Stimulated activated CD8-positive, alpha-beta memory T cell treated with anti-CD3 and anti-CD28 coated beads, Interleukin-15, amount 100 ng/mL, for 48 hours (primary cell): ENCODE measurements around the gene BSND.
A peak's percentile ranks its signal among the peaks of the same experiment; 100 is the strongest.
"Not testable (repeated sequence)": the region's sequence is repeated elsewhere in the genome, so short reads cannot be mapped to it uniquely, and the experiment has no call there.

ENCODE experiments used
- DNase-seq, 2 donors: peaks; one replicate each; pipeline ENCODE4 v3.0.0-alpha.2; 2020; ENCODE audit warnings: low read depth in 2 of 2

Gene BSND

DNA sequence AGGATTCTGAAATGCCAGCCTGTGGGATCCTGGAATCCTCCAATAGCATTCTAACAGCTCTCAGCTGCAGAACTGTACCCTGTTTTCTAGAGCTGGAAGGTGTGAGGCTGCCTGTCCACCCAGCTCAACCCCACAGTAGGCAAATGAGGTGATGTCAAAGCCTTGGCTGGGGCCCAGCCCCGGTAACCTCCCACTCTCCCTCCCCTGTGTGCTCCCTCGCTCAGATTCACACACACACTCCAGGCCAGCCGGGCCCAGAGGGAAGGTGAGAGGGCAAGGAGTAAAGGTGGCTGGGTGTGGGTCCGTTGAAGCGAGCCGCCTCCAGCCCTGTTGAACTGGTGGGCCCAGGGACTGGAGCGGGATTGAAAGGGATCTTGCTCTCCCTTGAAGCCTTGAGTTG is at the start of gene BSND:
TSS of gene BSND (plus strand) at position 257 of the 400 bp plus-strand sequence. CDS start 254 bp downstream, outside the sequence.
- no peak for DNase-seq

DNA sequence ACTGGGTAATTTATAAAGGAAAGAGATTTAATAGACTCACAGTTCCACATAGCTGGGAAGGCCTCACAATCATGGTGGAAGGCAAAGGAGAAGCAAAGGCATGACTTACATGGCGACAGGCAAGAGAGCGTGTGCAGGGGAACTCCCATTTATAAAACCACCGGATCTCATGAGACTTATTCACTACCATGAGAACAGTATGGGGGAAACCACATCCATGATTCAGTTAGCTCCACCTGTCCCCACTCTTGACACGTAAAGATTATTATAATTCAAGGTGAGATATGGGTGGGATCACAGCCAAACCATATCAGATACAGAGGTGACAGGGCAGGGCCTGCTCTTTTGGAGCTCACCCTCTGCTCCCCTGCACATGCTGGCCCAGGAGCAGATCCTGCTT is 49.7 kb upstream of the BSND start:
- no peak for DNase-seq

DNA sequence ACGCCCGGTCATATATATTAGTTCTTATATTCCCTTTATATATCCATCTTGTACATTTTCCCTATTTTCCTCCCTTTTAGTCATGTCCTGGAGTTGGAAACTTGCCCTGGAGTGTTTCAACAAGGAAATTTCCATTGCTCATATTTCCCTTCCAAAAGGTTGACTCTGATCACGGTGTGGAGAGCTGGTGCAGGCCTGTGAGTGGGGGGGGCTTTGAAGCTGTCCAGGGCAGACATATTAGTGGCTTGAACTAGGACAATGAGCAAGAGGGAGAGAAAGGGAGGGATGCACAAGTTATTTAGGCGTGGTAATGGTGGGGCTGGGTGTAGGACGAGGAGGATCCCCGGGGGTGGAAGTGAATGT is 48.7 kb upstream of the BSND start:
- DNase-seq = no peak

DNA sequence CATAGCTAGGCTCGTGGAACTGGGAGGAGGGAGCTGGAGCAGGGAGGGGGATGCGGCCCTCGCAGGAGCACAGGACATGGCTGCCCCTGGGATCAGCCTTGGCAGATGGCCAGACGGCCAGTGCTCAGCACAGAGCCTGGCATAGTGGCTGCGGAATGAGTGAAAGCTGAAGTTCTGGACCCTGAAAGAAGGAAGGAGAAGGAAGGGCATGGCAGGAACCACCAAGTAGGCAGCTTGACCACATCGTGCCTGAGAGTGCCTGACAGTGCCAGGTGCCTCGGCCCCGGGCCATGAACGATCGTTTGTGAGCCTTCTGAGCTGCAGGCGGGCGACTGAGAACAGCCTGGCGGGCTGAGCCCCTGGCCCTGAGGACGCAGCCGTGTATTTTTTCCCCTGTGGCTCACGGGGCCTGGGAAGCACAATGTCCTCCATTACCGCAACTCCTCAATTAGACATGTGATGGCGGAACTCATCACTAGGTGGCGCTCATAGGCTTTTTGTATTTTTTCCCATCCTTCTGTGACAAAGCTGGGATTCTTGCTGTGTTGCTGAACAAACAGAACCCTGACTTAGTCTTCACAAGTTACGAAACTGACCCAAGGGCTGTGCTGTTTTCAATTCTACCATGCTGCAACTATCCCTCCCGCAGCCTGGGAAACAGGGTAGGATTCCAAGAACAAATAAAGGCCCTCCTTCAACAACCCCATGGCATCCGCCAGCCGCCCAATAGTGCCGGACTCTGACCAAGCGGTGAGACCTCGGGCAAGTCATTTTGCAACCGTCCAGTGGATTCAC is 48.2 kb upstream of the BSND start:
- peak; percentile 11 to 18 for DNase-seq

DNA sequence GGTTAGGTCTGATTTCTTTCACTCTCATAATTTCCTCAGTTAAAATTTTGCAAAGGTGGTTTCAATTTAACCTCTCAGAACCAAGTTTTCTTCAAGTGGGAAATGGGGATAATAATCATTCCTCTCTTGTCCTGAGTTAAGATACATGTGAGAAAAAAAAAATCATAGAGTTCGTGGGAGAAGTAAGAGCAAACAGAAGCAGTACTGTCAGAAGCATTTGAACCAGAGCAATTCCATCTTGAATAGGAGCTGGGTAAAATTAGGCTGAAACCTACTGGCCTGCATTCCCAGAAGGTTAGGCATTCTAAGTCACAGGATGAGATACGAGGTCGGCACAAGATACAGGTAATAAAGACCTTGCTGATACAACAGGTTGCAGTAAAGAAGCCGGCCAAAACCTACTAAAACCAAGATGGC is 46.9 kb upstream of the BSND start:
- no peak for DNase-seq

DNA sequence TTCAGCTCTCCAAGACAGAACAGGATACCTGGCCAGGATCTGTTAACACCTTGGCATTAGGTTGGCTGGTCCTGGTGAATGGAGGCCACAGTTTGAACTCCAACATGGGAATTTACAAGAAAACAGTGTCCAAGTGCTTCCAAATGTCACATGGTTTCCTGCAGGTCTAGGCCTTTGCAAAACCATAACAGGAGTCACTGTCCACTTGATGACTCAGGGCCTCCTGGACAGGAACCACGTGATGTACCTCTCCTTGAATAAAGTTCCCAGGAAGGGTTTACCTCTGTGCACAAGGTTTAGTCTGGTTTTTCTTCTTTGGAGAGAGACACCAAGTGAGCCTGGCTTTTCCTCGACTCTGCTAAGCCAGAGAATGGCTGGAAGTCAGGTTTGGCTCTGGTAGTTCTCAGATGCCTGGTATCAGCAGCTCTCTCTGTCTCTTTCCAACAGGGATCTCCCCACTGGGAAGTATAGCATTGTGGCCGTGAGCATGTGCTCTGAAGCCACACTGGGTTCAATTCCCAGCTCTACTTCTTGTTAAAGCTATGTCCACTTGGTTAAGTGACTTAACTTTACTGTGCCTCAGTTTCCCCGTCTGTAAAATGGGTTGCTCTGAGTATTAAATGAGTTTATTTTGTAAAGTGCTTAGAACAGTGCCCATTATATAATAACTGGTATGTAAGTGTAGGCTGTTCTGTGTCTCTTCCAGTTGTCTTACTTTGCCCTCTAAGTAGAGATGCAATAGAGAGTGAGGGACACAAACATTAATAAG is 45.6 kb upstream of the BSND start:
- DNase-seq = no peak

DNA sequence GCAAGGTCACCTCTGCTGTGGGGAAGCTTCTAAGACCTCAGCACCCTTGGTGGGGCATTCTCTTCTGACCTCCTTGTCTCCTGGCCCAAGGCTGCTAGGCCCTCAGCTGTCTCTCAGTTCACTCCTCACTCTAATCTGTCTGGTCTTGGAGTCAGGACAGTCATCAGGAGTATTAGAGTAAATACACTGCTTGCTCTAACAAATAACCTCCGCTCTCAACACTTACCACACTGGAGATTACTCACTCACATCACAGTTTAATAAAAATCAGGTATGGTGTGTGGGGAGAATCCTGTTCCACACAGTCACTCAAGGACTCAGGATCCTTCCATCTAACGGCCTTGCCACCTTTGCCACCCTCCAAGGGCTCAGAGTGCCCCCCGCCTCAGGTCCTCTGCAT is 44.9 kb upstream of the BSND start:
- DNase-seq = no peak

DNA sequence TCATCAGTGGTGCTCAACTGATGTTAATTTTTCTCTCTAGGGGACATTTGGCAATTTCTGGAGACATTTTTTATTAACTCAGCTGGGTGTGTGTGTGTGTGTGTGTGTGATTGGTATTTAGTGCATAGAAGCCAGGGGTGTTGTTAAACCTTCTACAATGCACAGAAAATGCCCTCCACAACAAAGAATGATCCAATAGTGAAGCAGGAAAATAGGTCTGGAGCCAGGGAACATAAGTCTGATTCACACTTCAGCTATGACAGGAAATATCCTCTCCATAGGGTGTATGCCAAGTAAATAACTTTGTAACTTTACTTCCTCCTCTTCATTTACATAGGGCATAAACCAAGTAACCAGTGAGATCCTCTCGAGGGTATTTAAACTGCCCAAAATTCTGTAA is 43.4 kb upstream of the BSND start:
- no peak for DNase-seq

DNA sequence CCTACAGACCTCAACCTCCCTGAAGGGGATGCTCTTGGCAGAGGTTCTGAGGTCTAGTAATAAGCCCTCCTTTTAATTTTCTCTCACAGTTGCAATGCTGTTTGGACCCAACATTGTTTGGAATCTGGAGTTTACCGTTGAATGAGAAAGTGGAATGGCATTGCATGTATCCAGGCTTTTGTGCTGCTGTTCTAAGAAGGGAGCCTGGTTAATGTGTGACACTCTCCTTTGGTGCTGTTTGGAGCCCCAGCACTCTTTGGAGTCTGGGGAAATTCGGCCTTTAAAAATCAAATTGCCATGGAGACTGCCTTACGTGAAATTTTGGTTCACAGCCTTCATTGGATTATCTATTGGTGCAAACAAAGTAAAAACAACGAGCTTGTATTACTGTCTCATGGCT is 42.0 kb upstream of the BSND start:
- DNase-seq = no peak

DNA sequence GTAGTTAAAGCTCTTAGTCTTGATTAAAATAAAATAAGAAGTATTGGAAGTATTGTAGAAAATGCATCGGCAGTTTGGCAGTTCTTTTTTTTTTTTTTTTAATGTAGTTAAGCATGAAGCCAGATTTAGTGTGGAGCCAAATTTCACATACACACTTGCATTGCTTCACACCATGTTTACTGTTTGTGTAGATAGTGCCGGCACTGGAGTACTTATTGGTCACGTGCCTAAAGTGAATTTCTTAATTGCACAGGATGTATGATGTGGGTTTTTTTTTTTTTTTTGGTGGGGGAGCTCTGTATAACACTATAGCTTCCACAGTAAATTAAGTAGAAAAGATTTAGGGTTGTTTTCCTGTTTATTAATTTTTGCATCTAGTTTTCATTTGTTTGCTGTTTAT is 39.5 kb upstream of the BSND start:
- DNase-seq = no peak

DNA sequence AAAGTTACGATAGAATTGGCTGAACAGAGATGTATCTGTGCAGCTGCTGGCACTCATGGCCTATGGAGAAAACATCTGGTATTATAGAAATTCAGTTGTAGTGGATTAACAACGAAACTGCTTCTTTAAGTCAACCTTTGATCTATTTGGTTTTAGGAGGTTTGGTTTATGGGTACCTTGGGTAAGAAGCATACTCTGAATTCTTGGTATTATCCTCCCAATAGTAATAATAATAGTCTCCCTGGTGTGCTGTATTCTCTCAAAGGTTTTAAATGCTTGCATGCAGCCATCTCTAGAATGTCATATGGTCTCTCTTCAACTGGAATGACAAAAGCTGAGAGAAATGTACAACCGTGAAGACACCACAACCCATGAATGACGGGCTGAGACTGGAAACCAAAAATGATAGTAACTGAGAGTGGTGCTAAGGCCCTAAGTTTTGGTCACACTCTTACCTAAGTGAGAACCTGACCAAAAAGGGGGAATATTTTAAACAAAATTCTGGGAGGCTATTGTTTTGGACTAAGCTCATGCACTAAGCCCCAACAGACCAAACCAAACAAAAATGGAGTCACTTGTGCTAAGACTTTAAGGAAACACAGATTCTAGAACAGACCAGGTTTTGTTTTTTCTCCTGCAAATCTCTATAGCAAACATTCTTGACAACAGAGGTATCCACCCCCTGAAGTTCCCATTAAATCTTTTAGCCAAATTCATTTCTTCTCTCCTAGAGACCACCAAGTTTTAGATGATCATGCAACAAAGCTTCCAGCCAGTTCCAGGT is 35.9 kb upstream of the BSND start:
- DNase-seq = no peak

DNA sequence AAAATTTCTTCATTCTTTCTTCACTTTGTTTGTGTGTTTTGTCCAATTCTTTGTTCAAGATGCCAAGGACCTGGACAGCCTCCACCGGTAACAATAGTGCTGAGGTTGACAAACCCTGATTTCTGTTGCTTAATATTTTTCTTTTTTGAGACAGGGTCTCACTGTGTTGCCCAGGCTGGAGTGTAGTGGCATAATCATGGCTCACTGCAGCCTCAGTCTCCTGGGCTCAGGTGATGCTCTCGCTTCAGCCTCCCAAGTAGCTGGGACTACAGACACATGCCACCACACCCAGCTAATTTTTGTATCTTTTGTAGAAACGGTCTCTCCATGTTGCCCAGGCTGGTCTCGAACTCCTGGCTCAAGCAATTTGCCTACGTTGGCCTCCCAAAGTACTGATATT is 34.9 kb upstream of the BSND start:
- not testable (repeated sequence) for DNase-seq

DNA sequence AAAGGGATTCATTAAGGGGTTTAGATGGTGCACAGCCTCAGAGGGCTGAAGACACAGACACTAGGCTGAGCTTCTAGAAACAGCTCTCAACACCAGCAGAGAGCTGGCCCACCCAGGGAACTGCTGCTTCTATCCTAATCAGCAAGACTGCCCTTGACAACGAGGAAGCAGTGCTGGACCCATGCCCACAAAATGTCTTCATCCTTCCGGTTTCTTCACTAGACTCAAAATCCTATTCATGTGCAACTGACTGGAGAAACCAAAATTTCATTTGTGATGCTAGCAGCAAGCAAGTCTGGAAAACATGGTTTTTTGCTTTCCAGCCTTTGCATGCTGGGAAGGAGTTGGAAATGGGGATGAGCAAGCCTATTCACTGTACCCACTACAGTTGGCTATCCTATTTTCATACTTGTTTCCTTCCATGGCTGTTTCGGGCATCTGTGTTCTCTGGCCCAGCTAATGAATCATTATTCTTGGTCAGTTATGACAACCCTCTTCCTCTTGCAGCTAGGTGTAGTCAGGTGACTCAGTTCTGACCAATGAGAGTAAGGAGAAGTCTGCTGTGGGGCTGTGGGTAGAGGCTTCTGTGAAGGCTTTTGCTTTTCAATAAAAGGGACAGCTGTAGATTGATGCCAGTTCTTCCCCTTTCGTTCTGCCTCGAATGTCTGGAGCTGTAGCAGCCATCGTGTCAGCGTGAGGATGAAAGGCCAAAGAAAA is 33.0 kb upstream of the BSND start:
- no peak for DNase-seq

DNA sequence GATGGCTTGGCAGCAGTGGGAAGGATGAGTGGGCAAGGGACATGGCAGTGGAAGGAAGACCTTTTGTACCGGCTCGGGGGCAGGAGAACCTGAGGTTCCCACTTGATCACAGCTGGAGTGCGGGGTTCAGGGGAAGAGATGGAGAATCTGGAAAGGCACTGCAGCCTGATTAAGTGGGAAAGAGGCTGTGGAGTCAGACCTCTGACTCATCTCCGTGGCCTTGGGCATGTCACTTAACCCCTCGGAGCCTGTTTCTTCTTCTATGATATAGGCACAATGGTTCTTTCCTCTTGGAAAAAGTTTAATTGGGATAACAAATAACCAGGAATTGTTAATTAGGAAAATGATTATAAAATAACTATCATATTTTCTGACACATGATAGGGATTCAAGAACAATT is 31.4 kb upstream of the BSND start:
- no peak for DNase-seq

DNA sequence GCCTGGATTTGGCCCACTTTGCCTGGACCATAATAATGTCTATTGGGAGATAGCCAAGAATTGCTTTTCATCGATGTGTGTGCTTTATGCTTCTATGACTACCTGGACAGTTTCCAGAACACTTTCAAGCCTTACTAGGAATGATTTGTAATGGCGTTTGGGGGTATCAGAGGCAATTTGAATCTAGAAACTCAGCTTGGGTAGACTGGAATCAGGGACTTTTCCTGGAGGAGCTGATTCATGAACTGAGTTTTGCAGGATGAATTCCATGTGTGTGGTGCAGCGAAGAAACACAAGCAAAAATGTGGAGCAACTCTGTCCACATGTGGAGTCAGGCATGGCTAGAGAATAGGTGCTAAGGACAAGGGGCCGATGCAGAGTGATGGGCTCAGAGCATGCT is 30.2 kb upstream of the BSND start:
- no peak for DNase-seq

DNA sequence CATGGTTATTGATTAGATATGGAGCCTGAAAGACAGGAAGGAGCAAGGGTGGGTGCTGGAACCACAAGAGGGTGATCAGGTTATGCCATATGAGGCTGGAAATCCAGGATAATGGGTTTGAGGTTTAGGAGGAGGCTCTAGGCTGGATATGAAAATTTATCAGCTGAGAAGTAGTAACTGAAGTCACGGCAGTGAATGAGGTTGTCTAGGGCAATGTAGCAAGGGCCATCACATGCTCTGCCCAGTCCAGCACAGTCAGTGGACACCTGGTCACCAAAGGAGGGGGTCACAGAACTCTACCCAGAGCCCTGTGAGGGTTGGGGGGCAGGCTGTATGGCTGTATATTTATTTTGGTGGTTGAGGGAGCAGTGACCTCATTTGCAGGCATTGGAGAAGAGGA is 28.9 kb upstream of the BSND start:
- DNase-seq = no peak

DNA sequence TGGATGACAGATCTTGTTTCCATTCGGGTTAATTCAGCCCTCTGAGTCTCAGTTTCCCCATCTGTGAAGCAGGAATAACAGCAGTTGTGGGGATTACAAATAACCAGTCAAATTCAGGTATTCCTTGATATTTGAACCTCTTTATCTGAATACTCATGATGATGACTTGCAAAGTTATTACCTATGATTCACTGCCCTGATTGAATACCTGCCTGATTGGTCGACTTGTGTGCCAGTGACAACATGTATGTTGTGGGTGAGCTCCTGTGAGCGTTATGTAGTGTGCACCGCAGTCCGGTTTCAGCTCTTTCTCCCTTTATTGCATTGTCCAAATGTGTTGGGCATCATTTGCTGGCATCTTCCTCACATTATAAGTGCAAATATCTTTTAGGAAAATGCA is 27.8 kb upstream of the BSND start:
- DNase-seq = no peak

DNA sequence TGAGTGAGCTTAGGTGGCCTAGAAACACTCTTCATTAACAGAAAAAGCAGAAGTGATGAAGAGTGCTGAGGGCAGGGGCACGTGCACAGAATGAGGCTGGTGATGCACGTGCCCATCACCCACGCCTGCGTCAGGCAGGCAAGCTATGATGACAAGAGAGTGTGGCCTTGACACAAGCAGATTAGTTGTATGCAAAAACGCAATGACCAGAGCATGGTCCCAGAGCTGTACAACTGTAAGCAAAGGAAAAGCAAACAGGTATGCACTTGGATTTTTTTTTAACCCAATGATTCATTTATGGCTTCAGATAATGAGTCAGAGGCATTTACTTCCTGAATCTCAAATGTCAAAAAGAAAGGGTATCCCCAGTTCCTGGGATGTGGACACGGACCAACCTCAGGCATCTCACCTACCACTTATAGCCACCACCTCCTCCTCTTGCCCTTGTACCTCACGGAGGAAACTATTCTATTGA is 27.4 kb upstream of the BSND start:
- DNase-seq = no peak

DNA sequence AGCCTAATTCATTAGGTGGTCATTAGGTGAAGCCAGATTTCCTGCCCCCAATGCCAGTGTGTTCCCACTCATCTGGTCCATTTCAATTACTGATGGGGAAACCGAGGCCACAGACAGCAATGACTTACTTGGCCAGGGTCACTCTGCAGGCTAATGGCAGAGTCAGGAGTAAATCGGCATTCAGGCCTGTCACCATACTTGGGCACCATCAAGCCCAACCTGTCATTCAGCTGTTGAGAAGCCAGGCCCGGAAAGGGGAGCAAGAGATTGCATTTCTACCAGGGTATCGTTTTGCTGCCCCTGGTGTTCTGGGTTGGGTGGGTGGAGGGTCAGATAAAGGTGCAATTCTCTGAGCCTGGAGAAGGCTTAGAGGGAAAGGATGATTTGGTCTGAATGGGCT is 26.3 kb upstream of the BSND start:
- no peak for DNase-seq

DNA sequence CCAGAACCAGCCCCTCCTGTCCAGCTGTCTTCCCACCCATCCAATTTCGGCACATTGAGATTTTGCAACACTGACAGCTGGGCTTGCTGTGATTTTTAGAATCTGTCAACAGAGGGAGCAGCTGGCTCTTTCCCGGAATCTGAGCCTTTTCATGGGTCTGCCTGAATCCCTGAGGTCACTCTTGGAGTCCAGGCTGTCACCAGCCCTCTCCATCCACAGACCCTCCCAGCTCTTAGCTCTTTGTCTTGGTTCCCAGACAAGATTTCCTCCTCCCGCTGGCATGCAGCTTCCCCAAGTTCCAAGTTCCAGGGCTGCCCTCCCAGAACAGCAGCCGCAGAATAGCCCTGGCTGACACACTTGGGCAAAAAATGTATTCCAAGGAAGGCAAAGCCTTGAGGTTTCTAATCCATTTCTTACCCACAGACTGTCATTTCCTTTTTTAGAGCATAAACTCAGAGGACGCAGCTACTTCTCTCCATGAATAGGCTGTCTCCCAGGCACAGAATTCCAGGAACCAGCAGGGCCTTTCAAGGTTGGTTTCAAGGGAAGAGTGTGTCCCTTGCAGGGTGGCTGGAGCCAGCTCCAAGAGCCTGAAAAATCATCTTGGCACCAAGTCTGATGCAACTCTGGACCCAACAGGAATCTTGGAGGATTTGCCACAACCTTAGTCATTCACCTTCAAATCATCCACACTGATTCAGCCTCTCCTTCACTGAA is 25.4 kb upstream of the BSND start:
- no peak for DNase-seq
